Gastroesophageal sphincter (tissue), 3 donors: ENCODE data around the gene MISP3.

Experiments used
- EP300 ChIP-seq: sonication (generic); formaldehyde crosslinking; IDR thresholded peaks from one replicate; pipeline ENCODE4 v1.6.1; 2017; ENCODE audit warnings: antibody characterized with exemption, mild to moderate bottlenecking
- POLR2A ChIP-seq, 2 donors: fragments of 450-650 bp; IDR thresholded peaks; one replicate each; pipeline ENCODE4 v1.6.1; 2017; ENCODE audit warnings: antibody characterized with exemption in 2 of 2, mild to moderate bottlenecking in 2 of 2, moderate library complexity in 1 of 2
- TF ChIP-seq, protein P1 (sequence below), 4 experiments: fragments of 200-600 bp in 2 of 4; fragments of 450-650 bp in 2 of 4; sonication (generic) in 1 of 4; IDR thresholded peaks; one replicate each; pipeline ENCODE4 v1.5.1; 2017 to 2019; ENCODE audit warnings: antibody characterized with exemption in 4 of 4, mild to moderate bottlenecking in 2 of 4, moderate library complexity in 2 of 4

DNA sequence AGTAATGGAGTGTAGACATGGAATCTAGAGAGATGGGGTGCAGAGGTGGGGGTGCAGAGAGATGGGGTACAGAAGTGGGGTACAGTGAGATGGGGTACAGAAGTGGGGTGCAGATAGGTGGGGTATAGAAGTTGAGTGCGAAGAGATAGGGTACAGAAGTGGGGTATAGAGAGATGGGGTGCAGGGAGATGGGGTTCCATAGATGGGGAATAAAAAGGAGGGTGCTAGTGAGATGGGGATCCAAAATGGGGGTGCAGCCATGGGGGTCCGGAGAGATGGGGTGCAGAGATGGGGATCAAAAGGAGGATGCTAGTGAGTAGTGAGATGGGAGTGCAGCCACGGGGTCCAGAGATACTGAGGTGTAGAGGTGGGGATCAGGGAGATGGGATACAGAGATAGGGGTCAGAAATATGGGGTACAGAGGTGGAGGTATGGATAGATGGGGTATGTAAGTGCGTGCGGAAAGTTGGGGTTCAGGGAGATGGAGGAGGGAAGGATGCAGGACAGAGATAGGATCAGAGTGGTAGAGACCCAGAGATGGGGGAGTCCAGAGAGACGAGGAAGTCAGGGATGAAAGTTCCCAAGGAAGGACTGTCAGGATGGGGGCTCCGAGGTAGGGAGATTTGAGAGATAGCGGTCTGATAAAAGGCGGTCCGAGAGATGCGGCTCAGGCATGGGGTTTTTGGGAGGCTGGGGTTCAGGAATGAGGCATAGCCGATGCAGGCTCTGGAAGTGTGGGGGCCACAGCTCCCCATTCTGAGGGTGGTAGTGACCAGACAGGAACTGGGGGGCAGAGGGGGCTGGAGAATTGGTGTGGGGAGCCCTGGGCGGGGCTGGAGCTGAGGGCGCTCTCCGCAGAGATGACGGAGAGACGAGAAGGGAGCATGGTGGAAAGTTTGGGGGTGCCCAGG lies 14.1 kb upstream of the MISP3 start:
- TF ChIP-seq, protein P1, sequence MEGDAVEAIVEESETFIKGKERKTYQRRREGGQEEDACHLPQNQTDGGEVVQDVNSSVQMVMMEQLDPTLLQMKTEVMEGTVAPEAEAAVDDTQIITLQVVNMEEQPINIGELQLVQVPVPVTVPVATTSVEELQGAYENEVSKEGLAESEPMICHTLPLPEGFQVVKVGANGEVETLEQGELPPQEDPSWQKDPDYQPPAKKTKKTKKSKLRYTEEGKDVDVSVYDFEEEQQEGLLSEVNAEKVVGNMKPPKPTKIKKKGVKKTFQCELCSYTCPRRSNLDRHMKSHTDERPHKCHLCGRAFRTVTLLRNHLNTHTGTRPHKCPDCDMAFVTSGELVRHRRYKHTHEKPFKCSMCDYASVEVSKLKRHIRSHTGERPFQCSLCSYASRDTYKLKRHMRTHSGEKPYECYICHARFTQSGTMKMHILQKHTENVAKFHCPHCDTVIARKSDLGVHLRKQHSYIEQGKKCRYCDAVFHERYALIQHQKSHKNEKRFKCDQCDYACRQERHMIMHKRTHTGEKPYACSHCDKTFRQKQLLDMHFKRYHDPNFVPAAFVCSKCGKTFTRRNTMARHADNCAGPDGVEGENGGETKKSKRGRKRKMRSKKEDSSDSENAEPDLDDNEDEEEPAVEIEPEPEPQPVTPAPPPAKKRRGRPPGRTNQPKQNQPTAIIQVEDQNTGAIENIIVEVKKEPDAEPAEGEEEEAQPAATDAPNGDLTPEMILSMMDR (IDR thresholded peaks at IDR 0.05), result no peak
- TF ChIP-seq POLR2A (IDR thresholded peaks at IDR 0.05) (no peak), EP300 (no peak)
